Measurements from ENCODE around the gene NCOA3. TPM values are rescaled to one million over a fixed set of nuclear protein-coding genes. Genes with fewer than 3 reads are reported as not detected.

The NCOA3 gene
- total and polyA plus RNA-seq, 10 of the 15 experiments (the other 5 are each of a cell fraction or from before 2014, with no cell fraction given), result 16.9 to 96.2 (median 73.6) TPM

- TF ChIP-seq GABPA (IDR thresholded peaks at IDR 0.05; ENCODE audit: low read depth), result no peak
These were observed 69.7 kb downstream of the NCOA3 start (continued) for GRCh38 chr20:47571426-47571825.

GRCh38 chr20:47572105-47572729 lies 70.5 kb downstream of the NCOA3 start:
- POLR2A ChIA-PET, result interaction anchor here (0.6 to 1.4 kb wide), 2 partner anchors 9 to 27 kb away, joined by 3 to 4 read pairs; no protein-coding TSS in a partner anchor

GRCh38 chr20:47573559-47573958 lies 71.9 kb downstream of the NCOA3 start:
- DNase-seq (ENCODE audit: low read depth, low spot score), result no peak
- H4K20me1 ChIP-seq (ENCODE audit: control insufficient read depth, insufficient read depth), result peaks cover 5% of the 10 kb centered on the region; the same call in 1 of the 2 replicates
- ATAC-seq, result no peak
- peak overlapping the region; percentile 1; the same call in 1 of the 2 replicates for H3K27ac ChIP-seq (ENCODE audit: control insufficient read depth, insufficient read depth)
- peak overlapping the region; percentile 1; the same call in 1 of the 2 replicates for H3K4me2 ChIP-seq (ENCODE audit: control insufficient read depth, insufficient read depth)
- H3K9me3 ChIP-seq (replicated peaks; ENCODE audit: control insufficient read depth, insufficient read depth, low read length), result peaks cover 8% of the 10 kb centered on the region; the same call in 2 of the 3 replicates
- CTCF ChIA-PET, result no interaction called here
- no peaks in the 10 kb centered on the region for H3K27me3 ChIP-seq (replicated peaks in 1 of 2; ENCODE audit: control insufficient read depth in 2 of 2, insufficient read depth in 2 of 2, low read length in 1 of 2)
- FAIRE-seq, result no peak
- in situ Hi-C loops (cut with MboI) (no loop called here), intact Hi-C loops (cut with micrococcal nuclease; ENCODE audit: unreplicated experiment) (no loop called here)
- RAD21 ChIA-PET (ENCODE audit: unreplicated experiment), result interaction anchor here (1.3 kb wide), 2 partner anchors 68 to 80 kb away, joined by 3 to 4 read pairs; no protein-coding TSS in a partner anchor
- peaks cover 2 to 12% of the 10 kb centered on the region in 2 experiments; a peak in 3 of 4 replicates for H3K36me3 ChIP-seq (ENCODE audit: control insufficient read depth in 2 of 2, insufficient read depth in 2 of 2, low read length in 1 of 2)
- no peak overlapping the region for H3K9ac ChIP-seq (ENCODE audit: control insufficient read depth, insufficient read depth, low read length)
- POLR2A ChIA-PET, result interaction anchor here (1.4 kb wide), 1 partner anchor 10 kb away, joined by 4 read pairs; no protein-coding TSS in a partner anchor
- H2AFZ ChIP-seq (ENCODE audit: control insufficient read depth, low read depth, low read length), result no peak overlapping the region
- H3K4me1 ChIP-seq (ENCODE audit: control insufficient read depth, insufficient read depth, low read length), result peaks cover 36% of the 10 kb centered on the region
- BruUV-seq (replicated peaks), result no TSS peak
- SMC1A ChIA-PET (ENCODE audit: uncharacterized antibody, unreplicated experiment), result interaction anchor here (1.8 kb wide), 1 partner anchor 10 kb away, joined by 4 read pairs; no protein-coding TSS in a partner anchor
- no peak overlapping the region for H3K4me3 ChIP-seq
- WGBS (ENCODE audit: insufficient coverage, insufficient replicate concordance, low lambda C conversion rate, missing lambda C conversion rate), result 68% methylated on average over 3 of the region's 3 CpGs
- H3K79me2 ChIP-seq (ENCODE audit: control insufficient read depth, insufficient read depth, low read length), result peaks cover 93% of the 10 kb centered on the region
- TF ChIP-seq NR2F1 (conservative IDR thresholded peaks at IDR 0.05) (0 out of 2 replicates have a peak, but pooled peaks have one; percentile 24), CHD4 (IDR thresholded peaks at IDR 0.05) (no peak), SKIL (IDR thresholded peaks at IDR 0.05; ENCODE audit: low read depth, poor library complexity, severe bottlenecking) (no peak), ETV6 (conservative IDR thresholded peaks at IDR 0.05 in 1 of 2, IDR thresholded peaks at IDR 0.05 in 1 of 2; ENCODE audit: borderline replicate concordance in 1 of 2, low read depth in 1 of 2) (0 out of 4 replicates have a peak, but pooled peaks of 1 of the 2 experiments have one; percentile 70), BHLHE40 (IDR thresholded peaks at IDR 0.05; ENCODE audit: borderline replicate concordance in 1 of 2, low read depth in 2 of 2, low read length in 1 of 2) (peak; percentile 28 to 55; a peak in 2 of 4 replicates)

More at GRCh38 chr20:47572105-47572729, 70.5 kb downstream of the NCOA3 start:
- in situ Hi-C loops (cut with MboI) (no loop called here), intact Hi-C loops (cut with micrococcal nuclease; ENCODE audit: unreplicated experiment) (no loop called here)
- Histone ChIP-seq H3K4me1 (ENCODE audit: control insufficient read depth, insufficient read depth, low read length) (peaks cover 32% of the 10 kb centered on the region), H3K27ac (ENCODE audit: control insufficient read depth, insufficient read depth) (no peak overlapping the region), H4K20me1 (ENCODE audit: control insufficient read depth, insufficient read depth) (peaks cover 5% of the 10 kb centered on the region; the same call in 1 of the 2 replicates), H2AFZ (ENCODE audit: control insufficient read depth, low read depth, low read length) (no peak overlapping the region), H3K4me2 (ENCODE audit: control insufficient read depth, insufficient read depth) (no peak overlapping the region), H3K79me2 (ENCODE audit: control insufficient read depth, insufficient read depth, low read length) (peaks cover 95% of the 10 kb centered on the region), H3K36me3 (ENCODE audit: control insufficient read depth in 2 of 2, insufficient read depth in 2 of 2, low read length in 1 of 2) (peaks cover 2 to 14% of the 10 kb centered on the region in 2 experiments; a peak in 3 of 4 replicates), H3K9me3 (replicated peaks; ENCODE audit: control insufficient read depth, insufficient read depth, low read length) (peaks cover 8% of the 10 kb centered on the region; the same call in 2 of the 3 replicates), H3K4me3 (no peak overlapping the region), H3K27me3 (replicated peaks in 1 of 2; ENCODE audit: control insufficient read depth in 2 of 2, insufficient read depth in 2 of 2, low read length in 1 of 2) (no peaks in the 10 kb centered on the region), H3K9ac (ENCODE audit: control insufficient read depth, insufficient read depth, low read length) (no peak overlapping the region)
- 81% methylated on average over 6 of the region's 6 CpGs for WGBS (ENCODE audit: insufficient coverage, insufficient replicate concordance, low lambda C conversion rate, missing lambda C conversion rate)
- FAIRE-seq, result no peak
- RAD21 ChIA-PET (ENCODE audit: unreplicated experiment), result interaction anchor here (1.0 to 1.3 kb wide), 7 partner anchors 12 to 85 kb away, joined by 3 to 4 read pairs (median 3); no protein-coding TSS in a partner anchor
- CTCF ChIA-PET, result interaction anchor here (0.9 to 1.0 kb wide), 3 partner anchors 49 to 188 kb away, joined by 3 to 8 read pairs (median 3); no protein-coding TSS in a partner anchor
- no peak for ATAC-seq
- BruUV-seq (replicated peaks), result no TSS peak
- no peak for TF ChIP-seq SMAD1 (IDR thresholded peaks at IDR 0.05; ENCODE audit: low read depth, partially characterized antibody)
- TF ChIP-seq NFXL1 (IDR thresholded peaks at IDR 0.05; ENCODE audit: borderline replicate concordance), result 0 out of 2 replicates have a peak, but pooled peaks have one; percentile 41
- DNase-seq (ENCODE audit: low read depth, low spot score), result no peak
- SMC1A ChIA-PET (ENCODE audit: uncharacterized antibody, unreplicated experiment), result interaction anchor here (0.5 to 1.8 kb wide), 5 partner anchors 9 to 159 kb away, joined by 3 to 5 read pairs (median 4); no protein-coding TSS in a partner anchor

All from GM12878 (cell line).